GM10248 (cell line): ENCODE results near the gene MGAT4B.

Source experiments
- CTCF ChIA-PET: fragments of 300-600 bp; sonication (Branson Sonifier 250); formaldehyde crosslinking; extraction: SDS; loops from one replicate; lab custom pipeline; 2021; ENCODE audit warnings: antibody characterized with exemption; lab: Yijun Ruan, JAX
- POLR2A ChIA-PET: fragments of 350-650 bp; sonication (Branson Sonifier 250); formaldehyde crosslinking; extraction: SDS; loops from one replicate; lab custom pipeline; 2020; ENCODE audit warnings: antibody characterized with exemption; lab: Yijun Ruan, JAX
- DNase-seq: peaks from one replicate; pipeline ENCODE4 v3.0.0; 2012; ENCODE audit errors: extremely low spot score
- CTCF ChIP-seq: IDR thresholded peaks from 2 replicates; pipeline ENCODE4 v1.5.1; 2012; ENCODE audit warnings: mild to moderate bottlenecking, low read depth; ENCODE audit errors: extremely low read depth, missing control alignments, control extremely low read depth

The MGAT4B gene

DNA sequence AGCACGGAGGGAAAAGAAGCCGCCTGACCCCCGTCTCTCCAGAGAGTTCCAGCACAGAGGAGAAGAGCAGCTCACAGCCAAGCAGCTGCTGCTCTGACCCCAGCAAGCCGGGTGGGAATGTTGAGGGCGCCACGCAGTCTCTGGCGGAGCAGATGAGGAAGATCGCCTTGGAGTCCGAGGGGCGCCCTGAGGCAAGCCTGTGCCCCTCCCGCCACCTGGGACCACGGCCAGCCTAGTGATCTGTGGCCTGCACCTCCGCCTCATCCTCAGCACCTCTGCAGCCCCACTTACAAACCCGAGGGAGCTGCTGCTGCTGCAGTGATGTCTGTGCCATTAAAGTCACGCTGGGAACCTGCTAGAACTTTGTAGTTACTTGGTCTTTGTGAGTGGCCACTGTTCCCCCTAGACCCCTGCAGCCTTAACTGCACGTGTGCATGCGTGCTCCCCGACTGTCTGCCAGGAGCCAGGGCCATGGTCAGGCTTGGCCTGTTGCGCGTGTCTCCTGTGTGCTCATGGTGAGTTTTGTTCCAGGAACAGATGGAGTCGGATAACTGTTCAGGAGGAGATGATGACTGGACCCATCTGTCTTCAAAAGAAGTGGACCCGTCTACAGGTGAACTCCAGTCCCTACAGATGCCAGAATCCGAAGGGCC is 26.5 kb upstream of the MGAT4B start:
- POLR2A ChIA-PET: interaction anchor here (0.8 to 3.6 kb wide), 3 partner anchors 11 to 209 kb away, joined by 3 to 13 read pairs (median 3); partner anchors contain the start of gene SQSTM1
- CTCF ChIA-PET: interaction anchor here (1.2 kb wide), 1 partner anchor 11 kb away, joined by 3 read pairs; no protein-coding TSS in a partner anchor
- no peak for DNase-seq
- TF ChIP-seq CTCF: no peak

DNA sequence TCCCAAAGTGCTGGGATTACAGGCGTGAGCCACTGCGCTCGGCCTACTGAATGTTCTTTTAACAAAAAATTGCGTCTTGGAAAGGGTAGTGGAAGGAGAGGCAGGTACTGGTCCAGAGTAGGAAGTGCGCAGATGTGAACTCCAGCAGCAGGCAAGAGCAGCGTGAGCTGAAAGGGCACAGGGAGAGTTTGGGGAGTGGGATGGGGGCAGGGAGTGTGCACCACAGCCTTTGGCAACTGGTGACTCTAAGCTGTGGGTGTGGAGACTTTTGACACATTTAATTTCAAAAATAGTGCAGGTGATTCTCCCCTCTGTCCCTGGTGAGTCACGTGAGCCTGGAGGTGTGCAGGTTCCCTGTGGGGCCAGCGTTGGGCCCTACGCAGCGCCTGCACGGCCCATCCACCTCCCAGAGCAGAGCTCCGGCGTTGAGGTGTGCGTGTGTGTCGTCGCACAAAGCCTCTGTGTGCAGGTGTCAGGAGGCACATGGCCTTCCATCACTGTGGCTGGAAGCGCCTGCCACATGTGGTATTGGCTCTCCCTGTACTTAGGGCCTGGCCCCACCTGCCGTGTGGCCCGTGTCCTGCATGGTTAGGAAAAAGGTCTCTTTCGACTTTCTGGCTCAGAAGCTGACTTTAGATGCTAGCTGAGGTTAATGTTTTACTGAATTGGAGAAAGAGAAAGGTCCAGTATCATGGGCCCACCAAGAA is 25.5 kb upstream of the MGAT4B start:
- CTCF ChIA-PET: interaction anchor here (1.2 to 2.4 kb wide), 2 partner anchors 10 to 30 kb away, joined by 3 to 5 read pairs; no protein-coding TSS in a partner anchor

DNA sequence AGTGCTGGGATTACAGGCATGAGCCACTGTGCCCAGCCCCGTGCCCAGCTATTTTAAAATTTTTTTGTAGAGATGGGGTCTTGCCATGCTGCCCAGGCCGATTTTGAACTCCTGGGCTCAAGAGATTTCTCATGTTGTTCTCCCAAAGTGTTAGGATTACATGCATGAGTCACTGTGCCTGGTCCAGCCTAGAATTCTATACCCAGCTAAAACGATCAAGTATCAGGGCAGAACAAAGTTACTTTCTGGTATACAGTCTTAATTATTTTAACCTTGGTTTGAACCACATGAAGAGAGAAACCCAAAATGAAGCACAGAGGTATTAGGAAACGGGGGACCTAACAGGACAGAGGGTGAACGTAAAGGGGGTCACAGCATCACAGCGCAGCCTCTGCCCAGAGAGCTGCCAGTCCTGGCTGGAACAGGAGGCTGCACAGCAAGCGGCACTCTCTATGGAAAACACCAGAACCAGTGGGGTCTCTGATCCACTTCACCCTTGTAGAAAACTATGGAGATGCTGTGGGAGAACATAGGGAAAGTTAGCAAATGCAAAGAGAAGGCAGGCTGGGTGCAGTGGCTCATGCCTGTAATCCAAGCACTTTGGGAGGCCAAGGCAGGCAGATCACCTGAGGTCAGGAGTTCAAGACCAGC is 24.3 kb upstream of the MGAT4B start:
- no peak for DNase-seq
- ChIA-PET CTCF (interaction anchor here (2.4 kb wide), 1 partner anchor 29 kb away, joined by 5 read pairs; no protein-coding TSS in a partner anchor), POLR2A (interaction anchor here (1.2 to 3.6 kb wide), 3 partner anchors 9 to 59 kb away, joined by 3 to 13 read pairs (median 5); partner anchors contain the start of gene SQSTM1)
- TF ChIP-seq CTCF: no peak

More for the DNA sequence above, 25.5 kb upstream of the MGAT4B start:
- POLR2A ChIA-PET: interaction anchor here (0.8 to 3.6 kb wide), 3 partner anchors 10 to 208 kb away, joined by 3 to 13 read pairs (median 5); partner anchors contain the start of gene SQSTM1
- DNase-seq: no peak
- TF ChIP-seq CTCF: no peak

DNA sequence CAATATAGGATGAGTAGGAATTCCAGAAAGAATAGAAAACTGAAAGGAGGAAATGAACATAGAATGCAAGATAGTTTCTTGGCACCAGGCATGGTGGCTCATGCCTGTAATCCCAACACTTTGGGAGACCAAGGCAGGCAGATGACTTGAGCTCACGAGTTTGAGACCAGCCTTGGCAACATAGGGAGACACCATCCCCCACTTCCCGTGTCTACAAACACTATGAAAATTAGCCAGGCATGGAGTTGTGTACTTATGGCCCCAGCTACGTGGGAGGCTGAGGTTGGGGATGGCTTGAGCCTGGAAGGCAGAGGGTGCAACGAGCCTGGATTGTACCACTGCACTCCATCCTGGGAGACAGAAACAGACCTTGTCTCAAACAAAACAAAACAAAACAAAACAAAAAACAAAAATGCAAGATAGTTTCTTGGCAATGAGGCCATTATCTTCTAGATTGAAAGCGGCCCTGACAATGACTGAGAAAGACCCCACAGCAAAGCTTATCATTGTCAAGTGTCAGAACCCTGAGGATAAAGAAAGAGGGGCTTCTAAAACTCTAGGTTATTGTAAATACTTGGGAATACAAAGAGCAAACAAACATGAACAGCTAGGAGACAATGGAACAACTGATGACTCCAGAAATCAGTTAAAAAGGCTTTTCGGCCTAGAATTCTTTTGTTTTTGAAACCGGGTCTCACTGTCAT is 23.2 kb upstream of the MGAT4B start:
- ChIA-PET CTCF (interaction anchor here (2.4 kb wide), 1 partner anchor 28 kb away, joined by 5 read pairs; no protein-coding TSS in a partner anchor), POLR2A (interaction anchor here (1.2 to 3.6 kb wide), 3 partner anchors 8 to 10 kb away, joined by 4 to 13 read pairs (median 5); partner anchors contain the start of gene SQSTM1)
- no peak for TF ChIP-seq CTCF
- DNase-seq: no peak

GRCh38 chr5:179828756-179829421 is 22.2 kb upstream of the MGAT4B start:
- POLR2A ChIA-PET: no interaction called here
- CTCF ChIA-PET: interaction anchor here (1.0 to 1.2 kb wide), 2 partner anchors 32 to 67 kb away, joined by 3 read pairs; no protein-coding TSS in a partner anchor
- no peak for DNase-seq

More at GRCh38 chr5:179828756-179829421, 22.2 kb upstream of the MGAT4B start:
- no peak for TF ChIP-seq CTCF
